ENCODE measurements around the gene CREB5. TPM values are rescaled to one million over a fixed set of nuclear protein-coding genes. Genes with fewer than 3 reads are reported as not detected.

Gene CREB5
- total RNA-seq, 2 experiments from 2014 or later, result 1.2 to 1.5 TPM

DNA sequence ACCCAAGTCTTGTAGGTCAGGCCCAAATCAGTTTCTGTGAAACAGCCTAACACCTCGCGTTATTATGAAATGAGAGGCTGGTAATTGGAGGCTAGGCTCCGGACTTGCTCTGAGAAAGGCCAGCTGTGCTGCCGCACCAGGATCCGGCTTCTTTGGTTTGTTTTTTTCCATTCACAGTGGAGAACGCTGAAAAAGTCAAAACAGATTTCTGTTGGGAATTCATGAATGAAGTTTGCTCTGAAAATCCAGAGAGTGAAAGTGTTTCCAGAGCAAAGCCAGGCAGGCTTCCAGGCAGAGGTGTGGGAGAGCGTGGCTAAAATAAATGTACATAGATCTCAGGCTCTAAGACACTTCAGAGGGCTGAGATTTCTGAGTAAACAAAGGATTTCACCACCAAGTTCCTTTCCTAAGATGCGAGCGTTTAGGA is 305.8 kb downstream of the CREB5 start:
- intact Hi-C loops (cut with micrococcal nuclease), result no loop called here
- no peak overlapping the region for H3K27ac Mint-ChIP-seq
- TF ChIP-seq, protein P1, sequence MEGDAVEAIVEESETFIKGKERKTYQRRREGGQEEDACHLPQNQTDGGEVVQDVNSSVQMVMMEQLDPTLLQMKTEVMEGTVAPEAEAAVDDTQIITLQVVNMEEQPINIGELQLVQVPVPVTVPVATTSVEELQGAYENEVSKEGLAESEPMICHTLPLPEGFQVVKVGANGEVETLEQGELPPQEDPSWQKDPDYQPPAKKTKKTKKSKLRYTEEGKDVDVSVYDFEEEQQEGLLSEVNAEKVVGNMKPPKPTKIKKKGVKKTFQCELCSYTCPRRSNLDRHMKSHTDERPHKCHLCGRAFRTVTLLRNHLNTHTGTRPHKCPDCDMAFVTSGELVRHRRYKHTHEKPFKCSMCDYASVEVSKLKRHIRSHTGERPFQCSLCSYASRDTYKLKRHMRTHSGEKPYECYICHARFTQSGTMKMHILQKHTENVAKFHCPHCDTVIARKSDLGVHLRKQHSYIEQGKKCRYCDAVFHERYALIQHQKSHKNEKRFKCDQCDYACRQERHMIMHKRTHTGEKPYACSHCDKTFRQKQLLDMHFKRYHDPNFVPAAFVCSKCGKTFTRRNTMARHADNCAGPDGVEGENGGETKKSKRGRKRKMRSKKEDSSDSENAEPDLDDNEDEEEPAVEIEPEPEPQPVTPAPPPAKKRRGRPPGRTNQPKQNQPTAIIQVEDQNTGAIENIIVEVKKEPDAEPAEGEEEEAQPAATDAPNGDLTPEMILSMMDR (IDR thresholded peaks at IDR 0.05), result no peak
- H3K36me3 Mint-ChIP-seq (ENCODE audit: low read depth), result no peaks in the 10 kb centered on the region
- no peaks in the 10 kb centered on the region for H3K4me1 Mint-ChIP-seq (ENCODE audit: low read depth)
- H3K9me3 Mint-ChIP-seq, result no peaks in the 10 kb centered on the region
- ATAC-seq, result no peak
- CTCF ChIA-PET, result no interaction called here
- no peaks in the 10 kb centered on the region for H3K27me3 Mint-ChIP-seq
- POLR2A ChIA-PET, result no interaction called here
- H3K4me3 Mint-ChIP-seq, result no peak overlapping the region
- no peak for DNase-seq

GRCh38 chr7:28718545-28718944 is 306.2 kb downstream of the CREB5 start:
- Mint-ChIP-seq H3K4me1 (ENCODE audit: low read depth) (no peaks in the 10 kb centered on the region), H3K9me3 (no peaks in the 10 kb centered on the region), H3K4me3 (no peak overlapping the region), H3K27ac (no peak overlapping the region), H3K27me3 (no peaks in the 10 kb centered on the region), H3K36me3 (ENCODE audit: low read depth) (no peaks in the 10 kb centered on the region)
- TF ChIP-seq, protein P1 (IDR thresholded peaks at IDR 0.05), result no peak
- CTCF ChIA-PET, result no interaction called here
- intact Hi-C loops (cut with micrococcal nuclease), result no loop called here
- ATAC-seq, result no peak
- POLR2A ChIA-PET, result no interaction called here
- DNase-seq, result no peak

GRCh38 chr7:28722684-28723083 is 310.4 kb downstream of the CREB5 start:
- TF ChIP-seq, protein P1 (IDR thresholded peaks at IDR 0.05), result no peak
- Mint-ChIP-seq H3K27ac (no peak overlapping the region), H3K4me1 (ENCODE audit: low read depth) (no peaks in the 10 kb centered on the region), H3K9me3 (no peaks in the 10 kb centered on the region), H3K36me3 (ENCODE audit: low read depth) (no peaks in the 10 kb centered on the region), H3K27me3 (peaks cover 2% of the 10 kb centered on the region), H3K4me3 (no peak overlapping the region)
- POLR2A ChIA-PET, result no interaction called here
- CTCF ChIA-PET, result interaction anchor here (0.7 kb wide), 1 partner anchor 198 kb away, joined by 3 read pairs; no protein-coding TSS in a partner anchor
- intact Hi-C loops (cut with micrococcal nuclease), result no loop called here
- ATAC-seq (no peak), DNase-seq (no peak)

DNA sequence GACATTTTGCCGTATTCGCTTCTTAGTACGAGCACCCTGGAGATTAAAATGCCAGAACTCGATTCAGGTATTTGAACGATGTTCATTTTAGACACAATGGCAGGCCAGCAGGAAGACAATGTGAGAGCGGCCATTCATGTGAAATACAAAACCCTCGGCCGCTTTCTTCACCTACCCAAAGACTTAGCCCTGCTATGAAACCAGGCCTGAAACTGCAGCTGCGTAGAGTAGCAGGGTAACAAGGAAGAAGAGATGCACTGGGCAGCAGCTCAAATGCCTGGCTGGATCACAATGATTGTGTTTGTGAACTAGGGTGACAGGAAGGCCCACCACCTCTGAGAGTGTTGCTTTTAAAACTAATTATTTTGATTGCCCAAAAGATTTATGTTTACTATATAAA is 311.0 kb downstream of the CREB5 start:
- CTCF ChIA-PET, result no interaction called here
- no peaks in the 10 kb centered on the region for H3K9me3 Mint-ChIP-seq
- no peak overlapping the region for H3K27ac Mint-ChIP-seq
- POLR2A ChIA-PET, result no interaction called here
- no peaks in the 10 kb centered on the region for H3K36me3 Mint-ChIP-seq (ENCODE audit: low read depth)
- ATAC-seq, result no peak
- H3K27me3 Mint-ChIP-seq, result peaks cover 2% of the 10 kb centered on the region
- H3K4me1 Mint-ChIP-seq (ENCODE audit: low read depth), result no peaks in the 10 kb centered on the region
- no peak overlapping the region for H3K4me3 Mint-ChIP-seq
- TF ChIP-seq, protein P1 (IDR thresholded peaks at IDR 0.05), result no peak
- intact Hi-C loops (cut with micrococcal nuclease), result no loop called here
- DNase-seq, result no peak

GRCh38 chr7:28724563-28724962 is 312.2 kb downstream of the CREB5 start:
- TF ChIP-seq, protein P1 (IDR thresholded peaks at IDR 0.05), result no peak
- ATAC-seq (no peak), DNase-seq (no peak)
- CTCF ChIA-PET, result no interaction called here
- Mint-ChIP-seq H3K27me3 (peaks cover 2% of the 10 kb centered on the region), H3K4me1 (ENCODE audit: low read depth) (no peaks in the 10 kb centered on the region), H3K9me3 (no peaks in the 10 kb centered on the region), H3K4me3 (no peak overlapping the region), H3K27ac (no peak overlapping the region), H3K36me3 (ENCODE audit: low read depth) (no peaks in the 10 kb centered on the region)
- intact Hi-C loops (cut with micrococcal nuclease), result no loop called here
- POLR2A ChIA-PET, result no interaction called here
